H1 (cell line): ENCODE data around the gene ZNF644.

Experiments used
- ATF2 ChIP-seq: IDR thresholded peaks from 2 replicates; pipeline ENCODE4 v1.6.1; 2012; ENCODE audit warnings: low read length, inconsistent platforms
- BCL11A ChIP-seq, 2 experiments: IDR thresholded peaks; one replicate each; pipeline ENCODE4 v1.6.1; 2011; ENCODE audit warnings: low read depth in 2 of 2, low read length in 2 of 2, mild to moderate bottlenecking in 2 of 2
- BRCA1 ChIP-seq: IDR thresholded peaks from 2 replicates; pipeline ENCODE4 v1.6.1; 2012; ENCODE audit warnings: low read depth, low read length, improper control_type of control experiment
- CTCF ChIP-seq, 3 experiments: IDR thresholded peaks; 1 replicate in 2 of 3; 2 replicates in 1 of 3; pipeline versions ENCODE4 v1.5.1 to v1.6.1; 2011; ENCODE audit warnings: low read length in 3 of 3, mild to moderate bottlenecking in 3 of 3, inconsistent platforms in 2 of 3, low read depth in 1 of 3, moderate library complexity in 1 of 3; ENCODE audit not compliant: insufficient read depth in 1 of 3; ENCODE audit errors: control extremely low read depth in 1 of 3
- MAX ChIP-seq: IDR thresholded peaks from 2 replicates; pipeline ENCODE4 v1.6.1; 2012; ENCODE audit warnings: inconsistent platforms
- POLR2A ChIP-seq, 2 experiments: IDR thresholded peaks; 1 replicate in 1 of 2; 2 replicates in 1 of 2; pipeline ENCODE4 v1.6.1; 2011; ENCODE audit warnings: low read depth in 2 of 2, low read length in 2 of 2, mild to moderate bottlenecking in 2 of 2; ENCODE audit errors: control extremely low read depth in 1 of 2
- POLR2AphosphoS5 ChIP-seq: IDR thresholded peaks from 2 replicates; pipeline ENCODE4 v1.6.1; 2011; ENCODE audit warnings: low read depth, low read length
- SP1 ChIP-seq: IDR thresholded peaks from 2 replicates; pipeline ENCODE4 v1.6.1; 2011; ENCODE audit warnings: low read depth, low read length
- TAF1 ChIP-seq: IDR thresholded peaks from 2 replicates; pipeline ENCODE4 v1.6.1; 2011; ENCODE audit warnings: mild to moderate bottlenecking, low read depth, low read length
- YY1 ChIP-seq: IDR thresholded peaks from 2 replicates; pipeline ENCODE4 v1.6.1; 2011; ENCODE audit warnings: low read depth, mild to moderate bottlenecking, low read length

GRCh38 chr1:90977522-90977921, 44.3 kb downstream of the ZNF644 start:
- no peak for TF ChIP-seq MAX
- no peak for TF ChIP-seq SP1
- TF ChIP-seq CTCF (IDR thresholded peaks at IDR 0.05; ENCODE audit: control extremely low read depth in 1 of 3, insufficient read depth in 1 of 3, low read depth in 1 of 3, low read length in 3 of 3), result no peak
- no peak for TF ChIP-seq YY1
- TF ChIP-seq POLR2A (IDR thresholded peaks at IDR 0.05; ENCODE audit: control extremely low read depth in 1 of 2, low read depth in 2 of 2, low read length in 2 of 2), result no peak
- no peak for TF ChIP-seq BCL11A (IDR thresholded peaks at IDR 0.05; ENCODE audit: low read depth in 2 of 2, low read length in 2 of 2)
- no peak for TF ChIP-seq ATF2
- TF ChIP-seq BRCA1, result no peak
- no peak for TF ChIP-seq POLR2AphosphoS5
- TF ChIP-seq TAF1, result no peak
